Stimulated activated CD8-positive, alpha-beta memory T cell treated with anti-CD3 and anti-CD28 coated beads, Interleukin-12 subunit alpha, Interleukin-12 subunit beta, amount 100 ng/mL, for 24 hours (primary cell): Measurements from ENCODE around the gene TTC39B.
"Not testable (repeated sequence)": the region's sequence is repeated elsewhere in the genome, so short reads cannot be mapped to it uniquely, and the experiment has no call there.

Source experiments
- DNase-seq: peaks from one replicate; pipeline ENCODE4 v3.0.0-alpha.2; 2020; ENCODE audit errors: extremely low read depth

The TTC39B gene

GRCh38 chr9:15264918-15265317 lies 42.1 kb downstream of the TTC39B start:
- no peak for DNase-seq

- no peak for DNase-seq
Measured at GRCh38 chr9:15262581-15262980, 44.4 kb downstream of the TTC39B start.

- DNase-seq: no peak
Measured at GRCh38 chr9:15256426-15256825, 50.6 kb downstream of the TTC39B start.

- no peak for DNase-seq
Measured at GRCh38 chr9:15253786-15254185, 53.2 kb downstream of the TTC39B start.

GRCh38 chr9:15253197-15253596 lies 53.8 kb downstream of the TTC39B start:
- DNase-seq: no peak

- DNase-seq: no peak
Measured at GRCh38 chr9:15249981-15250380, 57.0 kb downstream of the TTC39B start.

GRCh38 chr9:15249042-15249818 lies 57.8 kb downstream of the TTC39B start:
- no peak for DNase-seq

- no peak for DNase-seq
Measured at GRCh38 chr9:15248621-15249020, 58.4 kb downstream of the TTC39B start.

- no peak for DNase-seq
Measured at GRCh38 chr9:15248081-15248480, 58.9 kb downstream of the TTC39B start.

GRCh38 chr9:15246708-15247107 lies 60.3 kb downstream of the TTC39B start:
- no peak for DNase-seq

- no peak for DNase-seq
Measured at GRCh38 chr9:15246243-15246642, 60.8 kb downstream of the TTC39B start.

- no peak for DNase-seq
Measured at GRCh38 chr9:15244001-15244441, 63.0 kb downstream of the TTC39B start.

GRCh38 chr9:15243081-15243480 lies 63.9 kb downstream of the TTC39B start:
- no peak for DNase-seq

GRCh38 chr9:15240927-15241326 lies 66.1 kb downstream of the TTC39B start:
- DNase-seq: no peak

GRCh38 chr9:15239816-15240215 lies 67.2 kb downstream of the TTC39B start:
- no peak for DNase-seq

GRCh38 chr9:15238646-15239045 lies 68.4 kb downstream of the TTC39B start:
- DNase-seq: no peak

GRCh38 chr9:15235658-15236057 lies 71.4 kb downstream of the TTC39B start:
- DNase-seq: no peak

GRCh38 chr9:15233941-15234490 lies 73.0 kb downstream of the TTC39B start:
- DNase-seq: not testable (repeated sequence)

GRCh38 chr9:15232706-15233280 lies 74.2 kb downstream of the TTC39B start:
- DNase-seq: not testable (repeated sequence)

GRCh38 chr9:15231788-15232635 lies 75.0 kb downstream of the TTC39B start:
- no peak for DNase-seq

- no peak for DNase-seq
Measured at GRCh38 chr9:15229409-15229808, 77.6 kb downstream of the TTC39B start.

GRCh38 chr9:15227491-15227890 lies 79.5 kb downstream of the TTC39B start:
- DNase-seq: no peak
